HG03159 (cell line): ENCODE results near the gene TMEM37.

Source experiments
- ATAC-seq: cut with Tn5 transposase; IDR thresholded peaks from one replicate; pipeline ENCODE4 v1.9.1; 2021; ENCODE audit warnings: mild to moderate bottlenecking, moderate library complexity; ENCODE audit not compliant: unreplicated experiment

Gene TMEM37

GRCh38 chr2:119449521-119449920 lies 17.9 kb downstream of the TMEM37 start:
- ATAC-seq = no peak

- no peak for ATAC-seq
Observed at GRCh38 chr2:119451336-119452050, 19.8 kb downstream of the TMEM37 start.

GRCh38 chr2:119453972-119454593 lies 22.4 kb downstream of the TMEM37 start:
- ATAC-seq = no peak

GRCh38 chr2:119455066-119455718 lies 23.5 kb downstream of the TMEM37 start:
- ATAC-seq = no peak

GRCh38 chr2:119460076-119460475 lies 28.4 kb downstream of the TMEM37 start:
- ATAC-seq = no peak

GRCh38 chr2:119461811-119462210 lies 30.2 kb downstream of the TMEM37 start:
- ATAC-seq = no peak

GRCh38 chr2:119462574-119462973 lies 30.9 kb downstream of the TMEM37 start:
- no peak for ATAC-seq

- no peak for ATAC-seq
Observed at GRCh38 chr2:119463136-119463535, 31.5 kb downstream of the TMEM37 start.

GRCh38 chr2:119463990-119464389 lies 32.3 kb downstream of the TMEM37 start:
- no peak for ATAC-seq

- ATAC-seq = no peak
Observed at GRCh38 chr2:119464981-119465380, 33.3 kb downstream of the TMEM37 start.

- ATAC-seq = no peak
Observed at GRCh38 chr2:119465687-119466086, 34.0 kb downstream of the TMEM37 start.

GRCh38 chr2:119466373-119466772 lies 34.7 kb downstream of the TMEM37 start:
- ATAC-seq = no peak

GRCh38 chr2:119468154-119468955 lies 36.7 kb downstream of the TMEM37 start:
- no peak for ATAC-seq

GRCh38 chr2:119469131-119469530 lies 37.5 kb downstream of the TMEM37 start:
- no peak for ATAC-seq

GRCh38 chr2:119469661-119470297 lies 38.1 kb downstream of the TMEM37 start:
- no peak for ATAC-seq

- ATAC-seq = no peak
Observed at GRCh38 chr2:119472749-119473148, 41.1 kb downstream of the TMEM37 start.

- no peak for ATAC-seq
Observed at GRCh38 chr2:119473621-119474370, 42.1 kb downstream of the TMEM37 start.

GRCh38 chr2:119474371-119475224 lies 42.9 kb downstream of the TMEM37 start:
- no peak for ATAC-seq

- ATAC-seq = no peak
Observed at GRCh38 chr2:119475225-119475856, 43.7 kb downstream of the TMEM37 start.
